A549 (cell line): ENCODE data around the gene IRAK3. TPM values are rescaled to one million over a fixed set of nuclear protein-coding genes. Genes with fewer than 3 reads are reported as not detected.

Experiments used
- ATAC-seq, 2 experiments: fragments of 200-7000 bp in 1 of 2; fragments of >200 bp in 1 of 2; cut with Nextera tagmentation in 1 of 2; cut with Tn5 transposase in 1 of 2; 3 replicates each; pipeline versions ENCODE4 v1.8.0 to v1.9.1; 2018 to 2020; ENCODE audit warnings: mild to moderate bottlenecking in 1 of 2, moderate library complexity in 1 of 2
- CTCF ChIA-PET: fragments of 300-600 bp; sonication (Branson Sonifier 250); formaldehyde crosslinking; extraction: SDS; loops from one replicate; lab custom pipeline; 2021; ENCODE audit warnings: antibody characterized with exemption, inconsistent platforms; lab: Yijun Ruan, JAX
- POLR2A ChIA-PET: fragments of 350-600 bp; formaldehyde crosslinking; extraction: SDS; loops from one replicate; lab custom pipeline; 2021; ENCODE audit warnings: antibody characterized with exemption, inconsistent platforms; lab: Yijun Ruan, JAX
- DNase-seq, 2 experiments: peaks; one replicate each; pipeline versions ENCODE4 v3.0.0 to v3.0.0-alpha.2; 2011 to 2016; ENCODE audit warnings: low read depth in 1 of 2, low spot score in 1 of 2
- FAIRE-seq: peaks from 2 replicates; lab custom pipeline; 2011; peaks lifted over from hg19 to GRCh38; lab: Jason Lieb, UNC
- H3K27ac ChIP-seq, 2 experiments: fragments of >200 bp; sonication (Bioruptor Twin); formaldehyde crosslinking; 3 replicates each; pipeline ENCODE4 v1.5.1; 2016 to 2017
- H3K4me1 ChIP-seq: fragments of >200 bp; sonication (Bioruptor Twin); formaldehyde crosslinking; 3 replicates; pipeline ENCODE4 v1.6.1; 2016
- H3K4me2 ChIP-seq: fragments of >200 bp; sonication (Bioruptor Twin); formaldehyde crosslinking; 3 replicates; pipeline ENCODE4 v1.6.1; 2016
- H3K4me3 ChIP-seq: fragments of >200 bp; sonication (Bioruptor Twin); formaldehyde crosslinking; 3 replicates; pipeline ENCODE4 v1.5.1; 2016
- H3K9me3 ChIP-seq: fragments of >200 bp; sonication (Bioruptor Twin); formaldehyde crosslinking; 3 replicates; pipeline ENCODE4 v1.6.1; 2016
- CTCF ChIP-seq: fragments of >200 bp; sonication (Bioruptor Twin); formaldehyde crosslinking; IDR thresholded peaks from 3 replicates; pipeline ENCODE4 v1.5.1; 2016
- EHF ChIP-seq: fragments of 250-450 bp; sonication (Bioruptor Pico); IDR thresholded peaks from 2 replicates; pipeline ENCODE4 v1.5.0; 2020; ENCODE audit warnings: mild to moderate bottlenecking
- GATA3 ChIP-seq: IDR thresholded peaks from 2 replicates; pipeline ENCODE4 v1.6.1; 2012; ENCODE audit warnings: borderline replicate concordance
- HDAC2 ChIP-seq: fragments of 200-600 bp; sonication (generic); IDR thresholded peaks from 2 replicates; pipeline ENCODE4 v1.6.1; 2016
- HOXB13 ChIP-seq: fragments of 250-450 bp; sonication (Bioruptor Pico); IDR thresholded peaks from 2 replicates; pipeline ENCODE4 v1.5.0; 2020; ENCODE audit warnings: low read depth, mild to moderate bottlenecking, moderate library complexity
- MAFK ChIP-seq: fragments of 450-650 bp; IDR thresholded peaks from 2 replicates; pipeline ENCODE4 v1.6.1; 2014; ENCODE audit not compliant: partially characterized antibody
- MAZ ChIP-seq: fragments of 150-350 bp; IDR thresholded peaks from 2 replicates; pipeline ENCODE4 v1.6.1; 2014; ENCODE audit warnings: antibody characterized with exemption, low read depth, low read length, borderline replicate concordance
- NPAS2 ChIP-seq: fragments of 250-450 bp; sonication (Bioruptor Pico); IDR thresholded peaks from 2 replicates; pipeline ENCODE4 v1.8.0; 2022; ENCODE audit warnings: mild to moderate bottlenecking, moderate library complexity, borderline replicate concordance
- NR3C1 ChIP-seq: fragments of >200 bp; sonication (Bioruptor Twin); formaldehyde crosslinking; IDR thresholded peaks from 3 replicates; pipeline ENCODE4 v1.6.1; 2017
- PBX3 ChIP-seq: IDR thresholded peaks from 2 replicates; pipeline ENCODE4 v1.6.1; 2012
- RAD21 ChIP-seq, 2 experiments: fragments of >200 bp in 1 of 2; sonication (Bioruptor Twin) in 1 of 2; formaldehyde crosslinking in 1 of 2; IDR thresholded peaks in 1 of 2; conservative IDR thresholded peaks in 1 of 2; 2 replicates in 1 of 2; 3 replicates in 1 of 2; pipeline ENCODE4 v1.6.1; 2012 to 2018; ENCODE audit warnings: inconsistent platforms in 1 of 2
- REST ChIP-seq: fragments of 200-600 bp; sonication (generic); IDR thresholded peaks from 2 replicates; pipeline ENCODE4 v1.6.1; 2016; ENCODE audit warnings: antibody characterized with exemption, mild to moderate bottlenecking, moderate library complexity
- SREBF2 ChIP-seq: fragments of 450-650 bp; IDR thresholded peaks from 2 replicates; pipeline ENCODE4 v1.6.1; 2014; ENCODE audit warnings: mild to moderate bottlenecking, moderate library complexity
- TFCP2L1 ChIP-seq: fragments of 250-450 bp; sonication (Bioruptor Pico); IDR thresholded peaks from 2 replicates; pipeline ENCODE4 v1.5.0; 2021; ENCODE audit warnings: mild to moderate bottlenecking
- ZC3H11A ChIP-seq: fragments of 450-650 bp; IDR thresholded peaks from 2 replicates; pipeline ENCODE4 v1.6.1; 2014; ENCODE audit warnings: antibody characterized with exemption, mild to moderate bottlenecking
- WGBS: methylation state at CpG from one replicate; pipeline ENCODE4 v1.1.6; 2017; ENCODE audit errors: missing lambda C conversion rate; 5-methylcytosine and 5-hydroxymethylcytosine counted together
- polyA plus RNA-seq, 4 experiments: library from polyadenylated mRNA; depleted of rRNA in 3 of 4; stranded (reverse); fragments of >200 nt; fragmentation: RNase III in 1 of 4; extraction: RNeasy Plus Mini Kit Qiagen cat#74134 plus additional on column Dnase treatment in 1 of 4; gene quantifications; 2 replicates in 3 of 4; 3 replicates in 1 of 4; pipeline ENCODE4 v1.2.3, GENCODE V29; 2011 to 2017

The IRAK3 gene
- polyA plus RNA-seq, 2 of the 4 experiments (the other 2 are of a cell fraction): 0.06 to 0.25 TPM

GRCh38 chr12:66187821-66188220, 1.2 kb upstream of the IRAK3 start:
- CTCF ChIA-PET: no interaction called here
- Histone ChIP-seq H3K27ac (no peak overlapping the region), H3K9me3 (no peaks in the 10 kb centered on the region), H3K4me1 (no peaks in the 10 kb centered on the region), H3K4me2 (no peak overlapping the region), H3K4me3 (no peak overlapping the region)
- FAIRE-seq: no peak
- DNase-seq: no peak
- ATAC-seq: no peak
- no peak for TF ChIP-seq EHF (CRISPR knock-in tag)
- no peak for TF ChIP-seq NPAS2
- no peak for TF ChIP-seq ZC3H11A
- TF ChIP-seq GATA3: no peak
- TF ChIP-seq SREBF2: no peak
- TF ChIP-seq MAZ: no peak
- TF ChIP-seq NR3C1: no peak
- TF ChIP-seq TFCP2L1 (CRISPR knock-in tag): no peak
- TF ChIP-seq CTCF: no peak
- no peak for TF ChIP-seq RAD21 (conservative IDR thresholded peaks at IDR 0.05 in 1 of 2, IDR thresholded peaks at IDR 0.05 in 1 of 2)
- TF ChIP-seq REST: no peak
- TF ChIP-seq PBX3: no peak
- TF ChIP-seq HDAC2: no peak
- TF ChIP-seq MAFK: no peak
- POLR2A ChIA-PET: interaction anchor here (1.2 kb wide), 1 partner anchor 18 kb away, joined by 3 read pairs; the partner anchor contains the start of gene TMBIM4
- WGBS: 55% methylated on average over 4 of the region's 4 CpGs

GRCh38 chr12:66189486-66189843, 451 bp downstream of the IRAK3 start:
- 85% methylated on average over 8 of the region's 18 CpGs for WGBS
- H3K4me3 ChIP-seq: peak overlapping the region; percentile 42
- H3K4me2 ChIP-seq: peak overlapping the region; percentile 76
- H3K27ac ChIP-seq: peak overlapping the region; percentile 55 to 76; a peak in 5 of 6 replicates
- DNase-seq (no peak), FAIRE-seq (no peak), ATAC-seq (no peak)
- no peaks in the 10 kb centered on the region for H3K9me3 ChIP-seq
- no peaks in the 10 kb centered on the region for H3K4me1 ChIP-seq
- CTCF ChIA-PET: no interaction called here
- POLR2A ChIA-PET: interaction anchor here (2.9 kb wide), 1 partner anchor 20 kb away, joined by 12 read pairs; the partner anchor contains the start of gene TMBIM4
- TF ChIP-seq HOXB13: no peak

- Histone ChIP-seq H3K27ac (no peak overlapping the region; a peak in 1 of 6 replicates), H3K4me1 (no peaks in the 10 kb centered on the region), H3K4me3 (no peak overlapping the region; the same call in 2 of the 3 replicates), H3K4me2 (peak overlapping the region; percentile 76; the same call in 2 of the 3 replicates), H3K9me3 (no peaks in the 10 kb centered on the region)
- ATAC-seq (no peak), FAIRE-seq (no peak), DNase-seq (no peak)
- POLR2A ChIA-PET: interaction anchor here (2.9 kb wide), 1 partner anchor 21 kb away, joined by 12 read pairs; the partner anchor contains the start of gene TMBIM4
- no peak for TF ChIP-seq MAZ
- CTCF ChIA-PET: no interaction called here
- WGBS: 89% methylated on average over 6 of the region's 6 CpGs
Observed at GRCh38 chr12:66189889-66190288, 875 bp downstream of the IRAK3 start.
